GM23338 (cell line): Measurements from ENCODE around the gene CSF2. TPM values are rescaled to one million over a fixed set of nuclear protein-coding genes. Genes with fewer than 3 reads are reported as not detected.

ENCODE experiments used
- ATAC-seq: fragments of 200-7000 bp; cut with Tn5 transposase; 3 replicates; pipeline ENCODE4 v1.9.1; 2020
- DNase-seq: peaks from one replicate; pipeline ENCODE4 v3.0.0-alpha.2; 2015; ENCODE audit warnings: low spot score
- H2AFZ ChIP-seq: fragments of 200-600 bp; sonication (generic); 2 replicates; pipeline ENCODE4 v1.8.0; 2016; ENCODE audit warnings: antibody characterized with exemption, mild to moderate bottlenecking, moderate library complexity
- H3F3A ChIP-seq: fragments of 200-600 bp; sonication (generic); replicated peaks from 2 replicates; pipeline ENCODE4 v1.8.0; 2017; ENCODE audit warnings: antibody characterized with exemption, mixed run types, low read depth
- H3K27ac ChIP-seq: fragments of 200-600 bp; sonication (generic); 2 replicates; pipeline ENCODE4 v1.6.1; 2016; ENCODE audit warnings: low read depth
- H3K27me3 ChIP-seq: fragments of 200-600 bp; sonication (generic); 2 replicates; pipeline ENCODE4 v1.8.0; 2016; ENCODE audit warnings: mild to moderate bottlenecking, mixed run types, moderate library complexity; ENCODE audit not compliant: insufficient read depth
- H3K36me3 ChIP-seq: fragments of 200-600 bp; sonication (generic); 2 replicates; pipeline ENCODE4 v1.8.0; 2016; ENCODE audit warnings: mild to moderate bottlenecking; ENCODE audit not compliant: insufficient read depth
- H3K4me1 ChIP-seq: fragments of 200-600 bp; sonication (generic); 2 replicates; pipeline ENCODE4 v1.8.0; 2016; ENCODE audit warnings: mild to moderate bottlenecking, moderate library complexity; ENCODE audit not compliant: insufficient read depth
- H3K4me2 ChIP-seq: fragments of 200-600 bp; sonication (generic); 2 replicates; pipeline ENCODE4 v1.7.1; 2017; ENCODE audit warnings: mixed run types
- H3K4me3 ChIP-seq: fragments of 200-600 bp; sonication (generic); 2 replicates; pipeline ENCODE4 v1.6.1; 2016; ENCODE audit warnings: mixed run types
- H3K79me2 ChIP-seq: fragments of 200-600 bp; sonication (generic); replicated peaks from 2 replicates; pipeline ENCODE4 v1.8.0; 2017; ENCODE audit warnings: mild to moderate bottlenecking; ENCODE audit not compliant: insufficient read depth
- H3K9me2 ChIP-seq: fragments of 200-600 bp; sonication (generic); 2 replicates; pipeline ENCODE4 v1.8.0; 2017; ENCODE audit not compliant: insufficient read depth
- H4K20me1 ChIP-seq: fragments of 200-600 bp; sonication (generic); replicated peaks from 2 replicates; pipeline ENCODE4 v1.8.0; 2017; ENCODE audit warnings: mild to moderate bottlenecking; ENCODE audit not compliant: insufficient read depth
- H3K27ac Mint-ChIP-seq: 2 replicates; pipeline ENCODE4 v1.8.0; 2020; ENCODE audit warnings: inconsistent platforms, mild to moderate bottlenecking, moderate library complexity, mixed read lengths
- H3K27me3 Mint-ChIP-seq: 3 replicates; pipeline ENCODE4 v1.8.0; 2022; ENCODE audit warnings: low read depth, mild to moderate bottlenecking, moderate library complexity, mixed read lengths, inconsistent platforms; ENCODE audit not compliant: insufficient read depth, poor library complexity
- H3K36me3 Mint-ChIP-seq: 3 replicates; pipeline ENCODE4 v1.8.0; 2021; ENCODE audit warnings: low read depth, mild to moderate bottlenecking, inconsistent platforms, moderate library complexity, mixed read lengths
- H3K4me1 Mint-ChIP-seq: 3 replicates; pipeline ENCODE4 v1.8.0; 2020; ENCODE audit warnings: mild to moderate bottlenecking, inconsistent platforms, mixed read lengths
- H3K4me3 Mint-ChIP-seq: 3 replicates; pipeline ENCODE4 v1.8.0; 2021; ENCODE audit warnings: moderate library complexity, mild to moderate bottlenecking, inconsistent platforms, mixed read lengths
- H3K9me3 Mint-ChIP-seq: 3 replicates; pipeline ENCODE4 v1.8.0; 2020; ENCODE audit warnings: moderate library complexity, mild to moderate bottlenecking, inconsistent platforms, mixed read lengths
- CREB1 ChIP-seq: fragments of 250-450 bp; sonication (Bioruptor Pico); IDR thresholded peaks from 2 replicates; pipeline ENCODE4 v1.5.0; 2020; ENCODE audit warnings: low read depth, mild to moderate bottlenecking, moderate library complexity
- CTCF ChIP-seq, 2 experiments: fragments of 200-600 bp in 1 of 2; sonication (generic) in 1 of 2; conservative IDR thresholded peaks; 2 replicates each; pipeline versions ENCODE4 v1.5.1 to v1.6.1; 2016 to 2017; ENCODE audit warnings: antibody characterized with exemption in 2 of 2, low read depth in 2 of 2, mild to moderate bottlenecking in 2 of 2, moderate library complexity in 1 of 2
- ETS1 ChIP-seq: IDR thresholded peaks from 2 replicates; pipeline ENCODE4 v1.6.1; 2016; ENCODE audit warnings: antibody characterized with exemption
- EZH2phosphoT487 ChIP-seq: fragments of 200-600 bp; sonication (generic); IDR thresholded peaks from one replicate; pipeline ENCODE4 v1.8.1; 2018; ENCODE audit warnings: antibody characterized with exemption; ENCODE audit not compliant: unreplicated experiment
- JUNB ChIP-seq: IDR thresholded peaks from one replicate; pipeline ENCODE4 v1.6.1; 2016; ENCODE audit warnings: antibody characterized with exemption; ENCODE audit not compliant: unreplicated experiment
- NANOG ChIP-seq: IDR thresholded peaks from 2 replicates; pipeline ENCODE4 v1.6.1; 2016; ENCODE audit warnings: antibody characterized with exemption, borderline replicate concordance
- STAT1 ChIP-seq: IDR thresholded peaks from one replicate; pipeline ENCODE4 v1.6.1; 2016; ENCODE audit warnings: antibody characterized with exemption; ENCODE audit not compliant: unreplicated experiment
- polyA plus RNA-seq: library from polyadenylated mRNA; unstranded; fragments of >200 nt; fragmentation: Nextera tagmentation; extraction: Ambion mirVana; gene quantifications from 2 replicates; pipeline ENCODE4 v1.2.1, GENCODE V29; 2016
- total RNA-seq: library from RNA; depleted of rRNA; stranded (reverse); fragments of >200 nt; shearing (Covaris generic); gene quantifications from 2 replicates; pipeline ENCODE4 v1.2.3, GENCODE V29; 2014
- TF ChIP-seq, protein P1 (sequence below): fragments of 250-450 bp; sonication (Bioruptor Pico); IDR thresholded peaks from 2 replicates; pipeline ENCODE4 v1.5.0; 2020; ENCODE audit warnings: mild to moderate bottlenecking, moderate library complexity

CSF2 gene
- total and polyA plus RNA-seq, 2 experiments from 2014 or later: not detected

GRCh38 chr5:132055441-132055807, 18.2 kb upstream of the CSF2 start:
- Mint-ChIP-seq H3K36me3 (no peaks in the 10 kb centered on the region), H3K27ac (no peak overlapping the region), H3K4me1 (peaks cover 2% of the 10 kb centered on the region; the same call in 2 of the 3 replicates), H3K4me3 (no peak overlapping the region), H3K27me3 (peaks cover 4% of the 10 kb centered on the region), H3K9me3 (no peaks in the 10 kb centered on the region)
- Histone ChIP-seq H4K20me1 (no peaks in the 10 kb centered on the region), H3F3A (no peaks in the 10 kb centered on the region), H3K4me1 (no peaks in the 10 kb centered on the region), H2AFZ (no peak overlapping the region), H3K4me3 (no peak overlapping the region), H3K27ac (no peak overlapping the region), H3K9me2 (no peaks in the 10 kb centered on the region; the same call in 1 of the 2 replicates), H3K79me2 (no peaks in the 10 kb centered on the region), H3K27me3 (no peaks in the 10 kb centered on the region), H3K4me2 (no peak overlapping the region), H3K36me3 (no peaks in the 10 kb centered on the region)
- no peak for DNase-seq
- no peak for ATAC-seq
- TF ChIP-seq STAT1 (no peak), CREB1 (CRISPR knock-in tag) (no peak)

DNA sequence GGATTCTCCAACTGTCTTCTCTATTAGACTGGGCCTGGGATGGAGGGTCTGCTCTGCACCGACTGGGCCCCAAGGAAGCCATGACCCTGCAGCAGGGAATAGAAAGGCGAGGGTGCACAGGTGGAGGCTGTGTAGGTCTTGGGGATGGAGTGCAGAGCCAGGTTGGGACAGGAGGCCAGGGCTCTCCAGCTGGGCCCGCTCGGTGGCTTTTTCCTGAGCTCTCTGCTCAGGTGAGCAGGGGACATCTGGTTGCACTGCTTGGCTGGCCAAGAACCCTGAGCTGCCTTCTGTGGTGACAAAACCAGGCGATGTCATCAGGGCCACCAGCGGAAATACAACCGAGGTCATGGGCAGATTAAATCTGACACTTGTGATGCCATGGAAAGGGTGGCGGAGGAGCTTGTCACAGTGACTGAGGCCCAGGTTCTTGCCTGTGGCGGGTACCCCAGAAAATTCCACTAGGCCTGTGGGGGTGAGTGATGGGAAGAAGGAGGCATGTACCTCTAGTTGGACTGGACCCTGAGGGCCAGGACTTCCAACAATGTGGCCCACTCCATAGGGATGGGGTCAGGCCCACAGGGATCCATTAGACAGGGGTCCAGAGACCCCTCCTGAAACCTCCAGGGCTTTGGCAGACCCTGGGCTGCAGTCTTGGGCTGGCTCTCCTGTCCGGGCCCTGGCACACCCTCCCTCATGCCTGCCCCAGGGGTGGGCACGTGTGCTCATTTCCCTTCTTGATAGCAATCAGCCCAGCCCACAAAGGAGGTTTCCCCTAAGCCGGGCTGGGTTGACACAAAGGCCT, 17.6 kb upstream of the CSF2 start:
- no peaks in the 10 kb centered on the region for H3K27me3 ChIP-seq
- DNase-seq (no peak), ATAC-seq (no peak)
- Mint-ChIP-seq H3K4me3 (no peak overlapping the region), H3K36me3 (no peaks in the 10 kb centered on the region), H3K27ac (no peak overlapping the region), H3K9me3 (no peaks in the 10 kb centered on the region), H3K27me3 (peaks cover 5% of the 10 kb centered on the region), H3K4me1 (peaks cover 7% of the 10 kb centered on the region)
- H3F3A ChIP-seq: no peaks in the 10 kb centered on the region
- no peaks in the 10 kb centered on the region for H3K36me3 ChIP-seq
- no peak overlapping the region for H3K27ac ChIP-seq
- no peak overlapping the region for H3K4me3 ChIP-seq
- H3K4me2 ChIP-seq: no peak overlapping the region
- no peaks in the 10 kb centered on the region for H3K4me1 ChIP-seq
- no peaks in the 10 kb centered on the region; the same call in 1 of the 2 replicates for H3K9me2 ChIP-seq
- H2AFZ ChIP-seq: no peak overlapping the region
- no peaks in the 10 kb centered on the region for H4K20me1 ChIP-seq
- no peaks in the 10 kb centered on the region for H3K79me2 ChIP-seq
- TF ChIP-seq CREB1 (CRISPR knock-in tag) (no peak), EZH2phosphoT487 (no peak), JUNB (no peak), CTCF (conservative IDR thresholded peaks at IDR 0.05; ENCODE audit: low read depth in 2 of 2) (no peak), STAT1 (no peak), ETS1 (no peak), NANOG (no peak)
- TF ChIP-seq, protein P1, sequence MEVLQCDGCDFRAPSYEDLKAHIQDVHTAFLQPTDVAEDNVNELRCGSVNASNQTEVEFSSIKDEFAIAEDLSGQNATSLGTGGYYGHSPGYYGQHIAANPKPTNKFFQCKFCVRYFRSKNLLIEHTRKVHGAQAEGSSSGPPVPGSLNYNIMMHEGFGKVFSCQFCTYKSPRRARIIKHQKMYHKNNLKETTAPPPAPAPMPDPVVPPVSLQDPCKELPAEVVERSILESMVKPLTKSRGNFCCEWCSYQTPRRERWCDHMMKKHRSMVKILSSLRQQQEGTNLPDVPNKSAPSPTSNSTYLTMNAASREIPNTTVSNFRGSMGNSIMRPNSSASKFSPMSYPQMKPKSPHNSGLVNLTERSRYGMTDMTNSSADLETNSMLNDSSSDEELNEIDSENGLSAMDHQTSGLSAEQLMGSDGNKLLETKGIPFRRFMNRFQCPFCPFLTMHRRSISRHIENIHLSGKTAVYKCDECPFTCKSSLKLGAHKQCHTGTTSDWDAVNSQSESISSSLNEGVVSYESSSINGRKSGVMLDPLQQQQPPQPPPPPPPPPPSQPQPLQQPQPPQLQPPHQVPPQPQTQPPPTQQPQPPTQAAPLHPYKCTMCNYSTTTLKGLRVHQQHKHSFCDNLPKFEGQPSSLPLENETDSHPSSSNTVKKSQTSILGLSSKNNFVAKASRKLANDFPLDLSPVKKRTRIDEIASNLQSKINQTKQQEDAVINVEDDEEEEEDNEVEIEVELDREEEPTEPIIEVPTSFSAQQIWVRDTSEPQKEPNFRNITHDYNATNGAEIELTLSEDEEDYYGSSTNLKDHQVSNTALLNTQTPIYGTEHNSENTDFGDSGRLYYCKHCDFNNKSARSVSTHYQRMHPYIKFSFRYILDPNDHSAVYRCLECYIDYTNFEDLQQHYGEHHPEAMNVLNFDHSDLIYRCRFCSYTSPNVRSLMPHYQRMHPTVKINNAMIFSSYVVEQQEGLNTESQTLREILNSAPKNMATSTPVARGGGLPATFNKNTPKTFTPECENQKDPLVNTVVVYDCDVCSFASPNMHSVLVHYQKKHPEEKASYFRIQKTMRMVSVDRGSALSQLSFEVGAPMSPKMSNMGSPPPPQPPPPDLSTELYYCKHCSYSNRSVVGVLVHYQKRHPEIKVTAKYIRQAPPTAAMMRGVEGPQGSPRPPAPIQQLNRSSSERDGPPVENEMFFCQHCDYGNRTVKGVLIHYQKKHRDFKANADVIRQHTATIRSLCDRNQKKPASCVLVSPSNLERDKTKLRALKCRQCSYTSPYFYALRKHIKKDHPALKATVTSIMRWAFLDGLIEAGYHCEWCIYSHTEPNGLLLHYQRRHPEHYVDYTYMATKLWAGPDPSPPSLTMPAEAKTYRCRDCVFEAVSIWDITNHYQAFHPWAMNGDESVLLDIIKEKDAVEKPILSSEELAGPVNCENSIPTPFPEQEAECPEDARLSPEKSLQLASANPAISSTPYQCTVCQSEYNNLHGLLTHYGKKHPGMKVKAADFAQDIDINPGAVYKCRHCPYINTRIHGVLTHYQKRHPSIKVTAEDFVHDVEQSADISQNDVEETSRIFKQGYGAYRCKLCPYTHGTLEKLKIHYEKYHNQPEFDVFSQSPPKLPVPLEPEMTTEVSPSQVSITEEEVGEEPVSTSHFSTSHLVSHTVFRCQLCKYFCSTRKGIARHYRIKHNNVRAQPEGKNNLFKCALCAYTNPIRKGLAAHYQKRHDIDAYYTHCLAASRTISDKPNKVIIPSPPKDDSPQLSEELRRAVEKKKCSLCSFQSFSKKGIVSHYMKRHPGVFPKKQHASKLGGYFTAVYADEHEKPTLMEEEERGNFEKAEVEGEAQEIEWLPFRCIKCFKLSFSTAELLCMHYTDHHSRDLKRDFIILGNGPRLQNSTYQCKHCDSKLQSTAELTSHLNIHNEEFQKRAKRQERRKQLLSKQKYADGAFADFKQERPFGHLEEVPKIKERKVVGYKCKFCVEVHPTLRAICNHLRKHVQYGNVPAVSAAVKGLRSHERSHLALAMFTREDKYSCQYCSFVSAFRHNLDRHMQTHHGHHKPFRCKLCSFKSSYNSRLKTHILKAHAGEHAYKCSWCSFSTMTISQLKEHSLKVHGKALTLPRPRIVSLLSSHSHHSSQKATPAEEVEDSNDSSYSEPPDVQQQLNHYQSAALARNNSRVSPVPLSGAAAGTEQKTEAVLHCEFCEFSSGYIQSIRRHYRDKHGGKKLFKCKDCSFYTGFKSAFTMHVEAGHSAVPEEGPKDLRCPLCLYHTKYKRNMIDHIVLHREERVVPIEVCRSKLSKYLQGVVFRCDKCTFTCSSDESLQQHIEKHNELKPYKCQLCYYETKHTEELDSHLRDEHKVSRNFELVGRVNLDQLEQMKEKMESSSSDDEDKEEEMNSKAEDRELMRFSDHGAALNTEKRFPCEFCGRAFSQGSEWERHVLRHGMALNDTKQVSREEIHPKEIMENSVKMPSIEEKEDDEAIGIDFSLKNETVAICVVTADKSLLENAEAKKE (CRISPR knock-in tag): no peak
